GM21367 (cell line): ENCODE data around the gene GDPD5.

Source experiments
- ATAC-seq: cut with Tn5 transposase; IDR thresholded peaks from one replicate; pipeline ENCODE4 v1.9.1; 2021; ENCODE audit not compliant: unreplicated experiment

Gene GDPD5

GRCh38 chr11:75536786-75537641 lies 11.3 kb upstream of the GDPD5 start:
- peak; percentile 58 for ATAC-seq

GRCh38 chr11:75535071-75535470 lies 9.3 kb upstream of the GDPD5 start:
- no peak for ATAC-seq

DNA sequence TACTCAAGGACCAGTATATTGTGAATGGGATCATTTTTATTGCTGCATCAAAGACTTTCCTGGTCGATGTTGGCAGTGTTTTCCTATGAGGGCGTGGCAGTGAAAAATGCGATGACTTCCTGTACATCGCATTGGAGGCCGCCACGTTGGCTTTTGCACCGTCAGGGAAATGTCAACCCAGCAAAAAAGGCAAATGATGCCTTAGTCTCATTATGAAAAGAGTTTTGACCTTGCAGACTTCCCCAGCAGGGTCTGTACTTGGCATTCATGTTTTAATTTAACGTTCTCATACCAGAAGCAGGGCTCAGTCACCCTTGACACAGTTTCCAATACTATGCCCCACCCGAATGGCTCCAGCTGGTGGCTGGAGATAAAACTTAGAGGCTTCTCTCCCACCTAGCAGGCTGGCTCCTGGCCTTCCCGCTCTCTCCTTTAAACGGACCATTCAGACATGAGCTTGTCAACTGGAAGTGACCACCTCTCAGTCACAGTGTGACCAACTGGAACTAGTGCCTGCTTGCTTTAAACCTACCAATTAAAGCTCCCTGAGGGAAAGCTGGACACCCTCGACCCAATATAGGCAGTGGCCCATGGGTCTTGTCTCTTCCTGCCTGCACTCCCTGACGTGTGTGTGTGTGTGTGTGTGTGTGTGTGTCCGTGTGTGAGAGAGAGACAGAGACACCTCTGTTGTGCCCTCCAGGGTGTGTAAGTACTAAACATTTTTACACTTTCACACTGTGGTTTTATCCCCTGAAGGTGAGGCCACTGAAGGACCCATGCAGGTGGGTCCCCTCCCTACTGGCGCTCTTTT lies 8.7 kb upstream of the GDPD5 start:
- ATAC-seq, result no peak

- ATAC-seq, result no peak
These were observed 8.1 kb upstream of the GDPD5 start for GRCh38 chr11:75533896-75534258.

DNA sequence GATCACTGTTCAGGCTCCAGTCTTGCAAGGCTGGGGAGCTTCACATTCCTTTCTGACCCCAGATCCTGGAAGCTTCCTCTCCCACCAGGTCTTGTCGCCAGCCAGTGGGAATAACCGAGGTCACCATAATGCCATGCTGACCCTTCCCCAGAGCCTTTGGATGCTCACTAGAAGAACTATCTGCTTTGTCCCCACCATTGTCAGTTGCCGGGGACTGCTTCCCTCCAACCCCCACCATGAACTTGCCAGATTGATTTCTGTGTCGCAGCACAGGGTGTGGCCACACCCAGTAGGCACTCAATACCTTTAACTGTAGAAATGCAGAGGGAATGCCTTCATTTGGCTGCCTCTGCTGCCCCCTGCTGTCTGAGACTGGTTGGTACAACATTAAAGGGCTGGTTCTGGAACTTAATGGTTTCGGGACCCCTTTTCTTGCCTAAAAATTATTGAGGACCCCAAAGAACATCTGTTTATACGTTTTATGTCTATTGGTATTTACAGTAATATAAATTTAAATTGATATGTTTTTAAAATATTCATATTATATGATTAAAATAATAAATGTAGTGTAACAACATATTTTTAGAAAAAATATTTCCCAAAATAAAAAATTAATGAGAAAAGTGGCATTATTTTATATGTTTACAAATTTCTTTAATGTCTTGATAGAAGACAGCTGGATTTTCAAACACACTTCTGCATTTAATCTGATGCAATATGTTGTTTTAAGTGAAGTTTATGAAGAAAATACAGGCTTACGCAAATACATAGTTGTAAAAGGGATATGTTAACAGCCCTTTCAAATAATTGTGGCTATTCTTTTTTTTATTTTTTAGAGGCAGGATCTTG lies 6.7 kb upstream of the GDPD5 start:
- ATAC-seq, result no peak

DNA sequence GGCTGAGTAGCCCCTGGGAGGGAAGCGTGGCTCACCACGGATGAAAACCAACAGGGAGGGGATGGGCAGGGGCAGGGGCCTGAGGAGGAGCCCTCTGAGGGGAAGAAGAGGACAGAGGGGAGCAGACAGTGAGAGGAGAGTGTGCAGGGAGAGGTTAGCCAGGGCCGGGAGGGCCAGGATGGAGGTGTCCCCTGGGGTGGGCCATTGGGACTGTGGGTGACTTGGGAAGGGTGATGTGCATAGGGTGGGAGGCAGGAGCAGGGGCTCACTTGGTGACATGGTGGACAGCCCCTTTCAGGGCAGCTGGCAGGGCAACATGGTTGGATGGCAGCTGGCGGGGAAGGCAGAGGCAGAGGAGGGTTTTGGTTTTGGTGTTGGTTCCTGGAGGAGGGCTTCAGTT lies 5.6 kb upstream of the GDPD5 start:
- ATAC-seq, result no peak

DNA sequence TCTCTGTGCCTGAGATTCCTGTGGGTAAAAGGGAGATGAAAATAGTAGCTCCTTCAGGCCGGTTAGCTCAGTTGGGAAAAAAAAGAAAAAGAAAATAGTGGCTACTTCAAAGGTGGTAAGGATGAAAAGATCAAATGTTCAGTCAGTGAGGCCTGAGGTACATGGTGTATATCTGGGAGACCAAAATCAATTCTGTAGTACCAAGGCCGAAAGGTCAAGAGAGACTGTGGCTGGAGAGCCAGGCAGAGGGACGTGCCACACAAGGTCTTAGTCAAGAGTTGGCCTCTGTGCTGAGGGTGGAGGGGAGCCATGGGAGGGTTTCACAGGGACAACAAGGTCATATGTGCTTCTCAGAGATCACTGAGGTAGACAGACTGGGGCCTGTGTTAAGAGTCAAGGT lies 4.8 kb upstream of the GDPD5 start:
- no peak for ATAC-seq

GRCh38 chr11:75527938-75528735 lies 2.4 kb upstream of the GDPD5 start:
- ATAC-seq, result no peak

DNA sequence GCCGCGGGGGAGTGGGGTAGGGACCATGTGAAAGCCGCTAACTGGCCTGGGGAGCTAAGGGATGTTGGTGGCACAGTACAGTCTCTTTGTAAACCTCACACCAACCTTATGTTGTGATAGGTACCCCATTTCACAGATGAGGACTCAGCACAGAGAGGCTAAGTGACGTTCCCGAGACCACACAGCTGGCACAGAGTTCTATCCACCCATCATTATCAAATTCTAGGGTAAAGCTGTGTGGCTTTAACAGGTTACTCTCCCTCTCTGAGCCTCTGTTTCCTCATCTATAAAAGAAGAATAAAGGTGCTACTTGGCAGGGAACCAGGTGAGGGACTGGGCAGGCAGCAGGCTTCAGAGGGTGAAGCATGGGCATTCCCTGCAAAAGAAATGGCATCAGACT lies 1.4 kb upstream of the GDPD5 start:
- no peak for ATAC-seq

- ATAC-seq, result no peak
These were observed 426 bp upstream of the GDPD5 start for GRCh38 chr11:75526192-75526541.

DNA sequence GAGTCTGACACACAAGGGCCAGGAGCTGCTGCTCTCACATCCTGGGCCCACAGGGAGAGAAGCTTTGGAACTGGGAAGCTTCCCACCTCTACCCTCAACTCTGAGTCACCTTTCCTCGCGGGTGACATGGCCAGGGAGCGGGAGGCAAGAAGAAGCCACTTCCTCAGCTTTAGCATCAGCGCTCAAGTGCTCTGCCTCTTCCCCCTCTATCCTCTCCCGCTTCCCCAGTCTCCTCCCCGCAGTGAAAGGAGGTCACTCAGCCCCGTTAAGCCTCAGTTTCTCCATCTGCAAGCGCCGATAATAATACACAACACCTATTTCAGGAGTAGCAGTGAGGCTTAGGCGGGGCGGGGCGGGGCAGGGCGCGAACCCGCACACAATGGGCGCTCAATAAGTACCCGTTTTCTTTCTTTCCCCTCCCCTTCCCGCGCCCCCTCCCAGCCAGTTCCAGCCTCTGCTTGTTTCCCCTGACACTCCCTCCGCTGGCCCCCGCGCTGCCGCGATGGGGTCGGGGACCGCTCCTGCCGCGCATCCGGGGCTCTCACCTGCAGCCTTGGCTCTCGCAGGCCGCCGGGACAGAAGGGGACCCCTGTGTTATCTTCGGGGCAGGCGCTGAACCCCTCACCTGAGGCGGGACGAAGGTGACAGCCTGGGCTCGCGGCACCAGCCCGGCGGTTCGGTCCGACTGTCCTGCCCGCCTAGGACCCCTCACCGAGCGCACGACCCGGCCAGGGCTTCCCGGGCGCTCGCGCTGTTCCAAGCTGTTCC lies 892 bp downstream of the GDPD5 start:
- ATAC-seq, result no peak

DNA sequence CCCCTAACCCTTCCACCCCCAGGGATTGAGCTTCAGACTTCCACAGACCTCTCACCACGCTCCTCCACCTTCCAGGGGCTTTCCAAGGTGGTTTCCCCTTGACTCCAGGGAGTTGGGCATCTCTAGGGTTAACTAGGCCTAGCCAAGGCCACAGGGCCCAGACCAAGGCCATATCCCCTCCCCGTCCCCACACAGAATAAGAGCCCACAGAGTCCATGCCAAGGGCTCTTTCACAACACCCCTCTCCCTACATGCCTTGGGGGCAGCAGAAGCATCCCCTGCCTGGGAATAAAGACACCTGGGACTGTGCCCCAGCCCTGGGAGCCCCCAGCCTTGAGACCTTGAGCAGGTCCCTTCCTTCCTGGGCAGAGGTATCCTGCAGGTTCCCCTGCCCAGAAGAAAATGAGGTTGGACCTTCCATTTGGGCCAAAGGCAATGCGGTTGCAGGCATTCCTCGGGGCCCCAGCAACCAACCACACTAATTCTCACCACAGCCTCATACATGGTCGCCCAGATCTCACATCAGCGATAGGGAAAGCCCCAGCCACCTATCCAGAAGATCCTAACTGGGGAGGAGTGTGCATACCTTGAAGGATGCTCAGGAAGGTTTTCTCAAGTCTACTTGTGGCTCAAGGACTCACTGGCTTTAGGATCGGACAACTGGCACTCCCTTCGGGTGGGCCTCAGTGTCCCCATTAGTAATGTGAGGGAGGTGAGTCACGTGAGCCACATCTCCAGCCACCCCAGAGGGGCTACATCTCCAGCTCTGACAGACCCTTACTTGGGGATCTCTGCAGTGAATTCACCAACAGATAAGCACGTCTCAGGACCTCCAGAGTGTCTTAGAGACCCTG lies 1.7 kb downstream of the GDPD5 start:
- ATAC-seq, result no peak

- ATAC-seq, result no peak
These were observed 2.6 kb downstream of the GDPD5 start for GRCh38 chr11:75523189-75523588.

GRCh38 chr11:75522286-75523044 lies 3.3 kb downstream of the GDPD5 start:
- ATAC-seq, result no peak

GRCh38 chr11:75520688-75521087 lies 5.1 kb downstream of the GDPD5 start:
- no peak for ATAC-seq

DNA sequence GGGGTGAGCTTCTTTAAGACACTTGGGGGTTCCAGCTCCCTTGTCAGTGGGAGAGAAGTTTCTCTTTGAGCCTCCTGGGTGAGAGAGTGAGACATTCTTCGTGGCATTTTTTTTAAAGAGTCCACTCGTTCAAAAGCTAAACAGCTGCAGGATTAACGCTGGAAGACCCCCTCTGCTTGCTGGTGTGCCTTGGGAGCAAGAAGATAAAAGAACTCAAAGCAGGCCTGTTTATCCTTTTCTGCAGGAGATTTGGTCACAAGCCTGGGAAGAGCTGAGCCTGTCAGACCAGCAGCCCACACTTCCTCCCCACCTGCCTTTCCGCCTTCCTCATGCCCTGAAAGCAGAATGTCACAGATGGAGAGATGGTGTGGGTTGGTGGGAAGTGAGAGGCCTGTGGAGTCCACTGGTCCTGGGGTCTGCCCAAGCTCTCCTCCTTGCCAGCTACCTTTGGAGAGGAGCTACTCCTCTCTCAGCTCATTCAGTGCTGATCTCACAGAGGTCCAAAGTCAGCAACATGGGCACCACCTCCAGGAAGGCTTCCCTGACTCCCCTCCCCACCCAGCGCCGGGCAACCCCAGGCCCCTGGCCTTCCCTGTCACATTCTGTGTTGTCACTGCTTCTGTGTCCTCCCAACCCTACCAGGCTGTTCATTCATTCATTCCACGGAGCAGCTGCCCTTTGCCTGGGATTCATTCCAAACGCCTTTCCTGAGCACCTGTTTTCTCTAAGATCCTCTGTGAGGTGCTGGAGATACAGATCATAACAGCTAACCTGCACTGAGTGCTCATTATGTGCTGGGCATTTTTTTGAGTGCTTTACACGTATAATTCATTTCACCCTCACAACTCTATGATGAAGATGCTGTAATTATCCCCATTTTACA lies 6.7 kb downstream of the GDPD5 start:
- ATAC-seq, result no peak

GRCh38 chr11:75518204-75518549 lies 7.6 kb downstream of the GDPD5 start:
- ATAC-seq, result no peak
